ENCODE data around the gene BNIP1.

BNIP1 gene

DNA sequence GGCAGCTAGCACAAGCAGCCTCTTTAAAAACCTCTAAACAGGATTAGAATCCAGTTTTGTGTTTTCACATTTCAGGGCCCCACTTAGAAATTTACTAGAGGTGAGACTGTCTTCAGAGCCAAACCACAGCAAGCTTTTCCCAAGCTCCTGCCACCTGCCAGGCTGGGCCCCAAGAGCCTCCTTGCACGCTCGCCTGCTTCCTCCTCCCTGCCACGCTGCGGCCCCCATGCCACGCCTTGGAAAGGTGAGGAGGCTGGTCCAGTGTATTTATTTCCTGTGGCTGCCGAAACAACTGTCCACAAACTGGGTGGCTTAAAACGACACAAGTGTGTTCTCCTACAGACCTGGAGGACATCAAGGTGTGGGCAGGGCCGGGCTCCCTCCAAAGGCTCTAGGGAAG lies 47.2 kb downstream of the BNIP1 start:
- TF ChIP-seq, protein P1, sequence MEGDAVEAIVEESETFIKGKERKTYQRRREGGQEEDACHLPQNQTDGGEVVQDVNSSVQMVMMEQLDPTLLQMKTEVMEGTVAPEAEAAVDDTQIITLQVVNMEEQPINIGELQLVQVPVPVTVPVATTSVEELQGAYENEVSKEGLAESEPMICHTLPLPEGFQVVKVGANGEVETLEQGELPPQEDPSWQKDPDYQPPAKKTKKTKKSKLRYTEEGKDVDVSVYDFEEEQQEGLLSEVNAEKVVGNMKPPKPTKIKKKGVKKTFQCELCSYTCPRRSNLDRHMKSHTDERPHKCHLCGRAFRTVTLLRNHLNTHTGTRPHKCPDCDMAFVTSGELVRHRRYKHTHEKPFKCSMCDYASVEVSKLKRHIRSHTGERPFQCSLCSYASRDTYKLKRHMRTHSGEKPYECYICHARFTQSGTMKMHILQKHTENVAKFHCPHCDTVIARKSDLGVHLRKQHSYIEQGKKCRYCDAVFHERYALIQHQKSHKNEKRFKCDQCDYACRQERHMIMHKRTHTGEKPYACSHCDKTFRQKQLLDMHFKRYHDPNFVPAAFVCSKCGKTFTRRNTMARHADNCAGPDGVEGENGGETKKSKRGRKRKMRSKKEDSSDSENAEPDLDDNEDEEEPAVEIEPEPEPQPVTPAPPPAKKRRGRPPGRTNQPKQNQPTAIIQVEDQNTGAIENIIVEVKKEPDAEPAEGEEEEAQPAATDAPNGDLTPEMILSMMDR (IDR thresholded peaks at IDR 0.05) = no peak

DNA sequence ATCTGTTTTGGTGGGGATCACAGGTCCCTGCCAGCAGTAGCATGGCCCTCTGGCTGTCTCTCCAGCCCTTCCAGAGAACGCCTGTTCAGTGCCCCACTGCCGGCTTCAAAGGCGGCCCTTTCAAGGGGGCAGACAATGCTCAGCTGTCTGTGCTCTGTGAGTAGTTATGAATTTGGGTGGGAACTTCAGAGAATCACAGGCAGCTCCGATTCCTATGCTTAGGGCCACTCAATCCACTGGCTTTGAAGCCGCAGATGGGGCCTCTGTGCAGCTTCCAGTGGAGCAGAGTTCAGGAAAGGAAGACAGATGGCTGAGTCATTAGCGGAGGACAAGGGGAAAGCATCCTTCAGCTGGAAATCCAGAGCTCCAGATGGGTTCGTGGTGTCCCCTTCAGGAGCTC lies 48.2 kb downstream of the BNIP1 start:
- TF ChIP-seq, protein P1 (IDR thresholded peaks at IDR 0.05) = no peak

DNA sequence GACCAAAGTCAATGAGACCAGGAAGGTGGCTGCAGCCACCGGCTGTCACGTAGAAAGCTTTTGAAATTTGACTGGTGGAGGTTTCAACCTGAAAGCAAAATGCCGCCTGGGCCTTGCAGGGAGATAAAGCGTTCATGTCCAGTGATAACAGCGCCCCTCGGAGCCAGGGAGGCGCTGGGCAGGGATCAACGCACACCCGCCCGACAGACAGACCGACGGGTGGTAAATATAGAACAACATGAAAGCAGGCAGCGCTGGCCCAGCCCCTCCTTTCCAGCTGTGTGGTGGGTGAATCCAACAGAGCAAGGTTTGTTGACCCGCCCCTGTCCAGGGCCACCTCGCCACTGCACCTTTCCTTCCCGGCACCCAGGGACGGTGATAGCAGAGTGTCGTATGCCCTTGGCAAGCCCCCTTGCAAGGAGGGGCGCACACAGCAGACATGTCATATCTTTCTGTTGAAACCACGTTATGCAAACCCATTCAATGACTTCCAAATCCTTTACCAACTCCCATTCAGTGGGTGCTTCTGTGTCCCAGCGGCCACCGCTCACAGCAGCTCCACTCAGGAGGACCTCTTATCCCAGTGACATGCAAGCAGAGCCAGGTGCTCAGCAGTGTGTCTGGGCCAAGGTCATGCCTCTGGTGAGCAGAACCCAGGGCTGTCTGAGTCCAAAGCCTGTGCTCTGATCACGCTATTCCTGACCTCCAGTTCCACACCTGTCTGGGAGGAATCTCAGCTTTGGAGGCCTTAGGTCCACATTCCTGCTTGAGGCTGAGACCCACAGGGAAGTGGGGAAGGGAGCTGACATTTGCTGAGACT lies 52.0 kb downstream of the BNIP1 start:
- TF ChIP-seq, protein P1 (IDR thresholded peaks at IDR 0.05) = no peak

DNA sequence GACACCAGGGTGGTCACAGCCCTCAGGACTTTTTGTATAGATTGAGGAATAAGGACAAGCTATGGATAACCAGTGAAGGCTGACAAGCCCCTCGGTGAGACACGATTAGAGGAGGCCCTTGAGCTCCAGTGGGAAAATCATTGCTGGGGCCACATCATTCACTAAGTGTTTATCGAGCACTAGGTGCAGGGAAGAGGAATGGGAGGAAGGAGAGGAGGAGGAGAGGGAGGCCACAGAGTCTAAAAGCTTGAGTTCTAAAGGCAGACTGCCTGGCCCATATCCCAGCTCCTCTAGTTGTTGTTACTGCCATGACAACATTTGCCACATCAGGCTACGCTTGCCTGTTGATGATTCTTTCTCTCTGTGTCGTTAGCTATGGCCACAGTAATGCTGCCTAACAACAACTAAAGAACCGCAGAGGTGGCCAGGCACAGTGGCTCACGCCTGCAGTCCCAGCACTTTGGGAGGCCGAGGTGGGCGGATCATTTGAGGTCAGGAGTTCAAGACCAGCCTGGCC lies 53.1 kb downstream of the BNIP1 start:
- TF ChIP-seq, protein P1 (IDR thresholded peaks at IDR 0.05) = no peak

DNA sequence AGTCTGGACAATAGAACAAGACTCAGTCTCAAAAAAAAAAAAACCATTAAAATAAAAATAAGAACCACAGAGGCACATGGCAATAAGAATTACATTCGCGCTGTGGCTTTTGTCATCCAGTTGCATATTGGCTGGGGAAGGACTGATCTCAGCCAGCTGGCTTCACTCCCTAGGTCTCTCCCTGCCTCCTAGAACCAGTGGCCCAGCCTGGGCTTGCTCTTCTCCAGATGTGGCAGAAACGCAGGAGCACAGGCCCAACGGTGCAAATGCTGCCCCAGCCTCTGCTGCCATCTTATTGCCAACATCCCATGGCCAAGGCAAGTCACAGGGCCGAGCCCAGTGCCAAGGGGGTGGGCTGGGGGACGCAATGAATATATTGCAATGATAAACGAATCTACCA lies 53.7 kb downstream of the BNIP1 start:
- TF ChIP-seq, protein P1 (IDR thresholded peaks at IDR 0.05) = no peak

DNA sequence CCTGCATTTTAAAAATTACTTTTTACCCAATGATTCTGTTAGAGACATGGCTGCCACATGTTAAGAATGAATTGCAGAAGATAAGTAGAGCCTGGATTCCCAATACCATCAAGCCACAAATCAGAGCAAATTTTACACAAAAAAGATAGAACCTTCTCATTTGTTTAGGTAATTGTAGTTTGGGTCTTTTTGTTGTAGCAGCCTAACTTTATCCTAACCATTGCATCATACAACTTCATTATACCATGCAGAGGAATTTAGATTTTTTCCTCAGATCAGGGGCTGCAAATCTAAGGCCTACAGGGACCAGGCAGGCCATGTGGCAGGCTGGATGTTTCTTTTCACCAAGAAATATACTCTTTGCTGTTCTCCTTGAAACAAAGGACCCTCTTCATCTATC lies 56.0 kb downstream of the BNIP1 start:
- TF ChIP-seq, protein P1 (IDR thresholded peaks at IDR 0.05) = no peak

DNA sequence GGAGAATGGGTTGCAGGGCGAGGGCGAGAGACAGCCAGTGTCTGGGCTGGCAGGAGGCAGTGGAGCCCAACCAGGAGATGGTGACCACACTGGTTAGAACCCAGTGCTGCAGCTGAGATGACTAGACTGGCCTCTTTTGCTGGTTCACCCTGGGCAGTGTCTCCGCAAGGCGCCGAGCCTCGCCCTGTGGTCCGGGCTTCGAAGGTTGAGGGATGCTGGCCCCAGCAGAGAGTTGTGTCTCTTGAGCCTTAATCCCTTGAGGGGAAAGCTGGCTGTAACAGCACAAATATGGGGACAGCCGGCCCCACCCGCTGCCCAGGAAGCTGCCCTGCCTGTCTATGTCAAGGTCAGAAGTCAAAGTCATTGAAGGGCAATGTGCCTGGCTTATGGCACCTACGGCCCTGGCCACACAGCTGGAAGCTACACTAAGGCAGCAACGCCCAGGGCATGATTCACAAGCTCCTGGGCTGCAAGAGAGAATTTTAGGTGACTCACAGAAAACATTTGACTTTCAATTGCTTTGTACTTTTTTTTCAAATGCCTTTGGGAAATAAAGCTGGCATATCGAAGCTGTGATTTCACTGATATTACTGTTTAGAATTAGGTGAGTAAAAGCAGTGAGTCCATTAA lies 57.4 kb downstream of the BNIP1 start:
- TF ChIP-seq, protein P1 (IDR thresholded peaks at IDR 0.05) = no peak

Data from LNCAP (cell line).